Peyer's patch (tissue), 4 donors: Measurements from ENCODE around the gene CD274. TPM values are rescaled to one million over a fixed set of nuclear protein-coding genes. Genes with fewer than 3 reads are reported as not detected.

Experiments
- DNase-seq, 3 donors: peaks; one replicate each; pipeline ENCODE4 v3.0.0-alpha.2; 2017 to 2019
- H3K27ac ChIP-seq, 4 donors: fragments of 200-600 bp; sonication (generic); one replicate each; pipeline ENCODE4 v1.5.1; 2016 to 2019
- H3K27me3 ChIP-seq, 2 donors: fragments of 200-600 bp; sonication (generic); one replicate each; pipeline ENCODE4 v1.5.1; 2019
- H3K36me3 ChIP-seq, 3 donors: fragments of 200-600 bp; sonication (generic); one replicate each; pipeline ENCODE4 v1.5.1; 2016 to 2019
- H3K4me1 ChIP-seq, 4 donors: fragments of 200-600 bp; sonication (generic); one replicate each; pipeline ENCODE4 v1.5.1; 2016 to 2019
- H3K4me3 ChIP-seq, 4 donors: fragments of 200-600 bp; sonication (generic); 1 replicate in 3 of 4; 2 replicates in 1 of 4; pipeline ENCODE4 v1.5.1; 2016 to 2019; ENCODE audit warnings: mild to moderate bottlenecking in 1 of 4
- H3K9me3 ChIP-seq, 4 donors: fragments of 200-600 bp; sonication (generic); one replicate each; pipeline ENCODE4 v1.5.1; 2016 to 2019; ENCODE audit warnings: mild to moderate bottlenecking in 1 of 4
- CTCF ChIP-seq, 6 experiments: fragments of 450-650 bp in 4 of 6; fragments of 200-600 bp in 2 of 6; sonication (generic) in 1 of 6; IDR thresholded peaks; one replicate each; pipeline ENCODE4 v1.5.1; 2017 to 2019; ENCODE audit warnings: antibody characterized with exemption in 6 of 6, mild to moderate bottlenecking in 3 of 6, moderate library complexity in 1 of 6
- POLR2A ChIP-seq, 2 donors: fragments of 450-650 bp; IDR thresholded peaks; one replicate each; pipeline ENCODE4 v1.5.1; 2017; ENCODE audit warnings: antibody characterized with exemption in 2 of 2, mild to moderate bottlenecking in 2 of 2, moderate library complexity in 2 of 2
- total RNA-seq, 4 donors: library from RNA; depleted of rRNA; stranded (reverse); fragments of >200 nt; gene quantifications; one replicate each; pipeline ENCODE4 v1.1.0, GENCODE V29; 2016

Gene CD274
- total RNA-seq, 4 donors from 2014 or later = 1.7 to 6.2 (median 3.4) TPM

DNA sequence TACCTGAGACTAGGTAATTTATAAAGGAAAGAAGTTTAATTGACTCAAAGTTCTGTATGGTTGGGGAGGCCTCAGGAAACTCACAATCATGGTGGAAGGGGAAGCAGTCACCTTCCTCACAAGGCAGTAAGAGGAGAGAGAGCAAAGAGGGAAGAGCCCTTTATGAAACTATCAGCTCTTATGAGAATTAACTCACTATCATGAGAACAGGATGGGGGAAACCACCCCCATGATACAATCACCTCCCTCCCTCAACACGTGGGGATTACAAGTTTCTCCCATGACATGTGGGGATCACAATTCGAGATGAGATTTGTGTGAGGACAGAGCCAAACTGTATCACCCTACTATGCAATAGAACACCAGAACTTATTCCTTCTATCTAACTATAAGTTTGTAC lies 27.9 kb downstream of the CD274 start:
- no peak overlapping the region for H3K27ac ChIP-seq
- no peak for TF ChIP-seq CTCF (IDR thresholded peaks at IDR 0.05)
- no peak for TF ChIP-seq POLR2A (IDR thresholded peaks at IDR 0.05)
- no peaks in the 10 kb centered on the region for H3K9me3 ChIP-seq
- no peak for DNase-seq
- no peak overlapping the region for H3K4me3 ChIP-seq
- H3K4me1 ChIP-seq = no peaks in the 10 kb centered on the region
- H3K36me3 ChIP-seq = no peaks in the 10 kb centered on the region
- no peaks in the 10 kb centered on the region for H3K27me3 ChIP-seq

- Histone ChIP-seq H3K27ac (no peak overlapping the region), H3K27me3 (no peaks in the 10 kb centered on the region), H3K9me3 (no peaks in the 10 kb centered on the region), H3K36me3 (no peaks in the 10 kb centered on the region), H3K4me1 (no peaks in the 10 kb centered on the region), H3K4me3 (no peak overlapping the region)
- TF ChIP-seq CTCF (IDR thresholded peaks at IDR 0.05) = no peak
- TF ChIP-seq POLR2A (IDR thresholded peaks at IDR 0.05) = no peak
- DNase-seq = no peak
These were observed 29.8 kb downstream of the CD274 start for GRCh38 chr9:5479994-5480694.

- DNase-seq = no peak
- Histone ChIP-seq H3K27me3 (no peaks in the 10 kb centered on the region), H3K9me3 (no peaks in the 10 kb centered on the region), H3K4me1 (no peaks in the 10 kb centered on the region), H3K4me3 (no peak overlapping the region), H3K36me3 (no peaks in the 10 kb centered on the region), H3K27ac (no peak overlapping the region)
- TF ChIP-seq CTCF (IDR thresholded peaks at IDR 0.05) = no peak
- no peak for TF ChIP-seq POLR2A (IDR thresholded peaks at IDR 0.05)
These were observed 30.6 kb downstream of the CD274 start for GRCh38 chr9:5480919-5481318.

DNA sequence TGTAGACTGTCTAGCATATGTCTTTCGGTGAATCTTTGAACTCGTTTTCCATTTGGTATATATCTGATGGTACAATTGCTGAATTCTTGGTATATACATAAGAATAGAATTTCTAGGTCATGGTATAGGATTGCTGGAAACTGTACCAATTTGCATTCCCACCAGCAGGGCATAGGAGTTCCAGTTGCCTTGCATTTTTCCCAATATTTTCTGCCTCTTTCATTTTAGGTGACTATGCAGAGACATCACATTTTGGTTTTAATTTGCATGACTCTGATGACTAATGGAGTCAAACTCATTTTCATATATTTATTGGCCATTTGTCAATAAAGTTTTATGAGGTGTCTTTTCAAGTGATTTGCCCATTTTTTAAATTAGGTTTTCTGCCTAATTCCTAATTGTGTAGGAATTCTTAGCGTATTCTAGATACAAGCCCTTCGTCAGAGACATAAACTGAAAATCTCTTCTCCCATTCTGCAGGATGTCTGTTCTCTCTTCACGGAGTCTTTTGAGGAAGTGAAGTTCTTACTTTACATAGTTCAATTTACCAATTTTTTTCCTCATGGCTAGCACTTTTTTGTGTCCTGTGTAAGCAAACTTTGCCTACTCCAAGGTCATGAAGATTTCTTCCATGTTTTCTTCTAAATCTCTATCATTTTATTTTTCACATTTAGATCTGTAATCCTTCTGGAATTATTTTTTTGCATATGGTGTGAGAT lies 31.1 kb downstream of the CD274 start:
- Histone ChIP-seq H3K27ac (no peak overlapping the region), H3K27me3 (no peaks in the 10 kb centered on the region), H3K36me3 (no peaks in the 10 kb centered on the region), H3K4me1 (no peaks in the 10 kb centered on the region), H3K4me3 (no peak overlapping the region), H3K9me3 (no peaks in the 10 kb centered on the region)
- no peak for TF ChIP-seq POLR2A (IDR thresholded peaks at IDR 0.05)
- TF ChIP-seq CTCF (IDR thresholded peaks at IDR 0.05) = no peak
- no peak for DNase-seq

DNA sequence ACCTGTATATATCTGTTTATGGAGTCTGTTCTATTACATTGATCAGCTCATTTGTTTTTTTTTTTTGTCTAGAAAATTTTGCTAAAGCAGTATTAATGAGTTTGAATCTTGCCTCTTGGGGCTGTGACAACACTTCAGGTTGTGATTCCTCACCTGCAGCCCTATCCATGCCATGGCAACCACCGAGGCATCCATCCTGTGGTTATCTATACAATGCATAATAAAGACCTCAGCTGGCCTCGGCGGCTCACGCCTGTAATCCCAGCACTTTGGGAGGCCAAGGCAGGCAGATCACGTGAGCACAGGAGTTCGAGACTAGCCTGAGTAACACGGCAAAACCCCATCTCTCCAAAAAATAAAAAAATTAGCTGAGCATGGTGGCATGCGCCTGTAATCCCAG lies 31.9 kb downstream of the CD274 start:
- no peak overlapping the region for H3K27ac ChIP-seq
- DNase-seq = no peak
- no peaks in the 10 kb centered on the region for H3K4me1 ChIP-seq
- no peaks in the 10 kb centered on the region for H3K9me3 ChIP-seq
- no peaks in the 10 kb centered on the region for H3K27me3 ChIP-seq
- H3K4me3 ChIP-seq = no peak overlapping the region
- TF ChIP-seq POLR2A (IDR thresholded peaks at IDR 0.05) (no peak), CTCF (IDR thresholded peaks at IDR 0.05) (no peak)
- H3K36me3 ChIP-seq = no peaks in the 10 kb centered on the region
